ENCODE data around the gene ATP2B2. TPM values are rescaled to one million over a fixed set of nuclear protein-coding genes. Genes with fewer than 3 reads are reported as not detected.

The ATP2B2 gene
- total and polyA plus RNA-seq, 2 donors from 2014 or later, result 0.19 to 0.22 TPM

GRCh38 chr3:10438902-10439610 is 66.3 kb downstream of the ATP2B2 start:
- FAIRE-seq, result no peak
- Histone ChIP-seq H3K4me1 (ENCODE audit: control insufficient read depth in 2 of 3, insufficient read depth in 2 of 3, low read depth in 1 of 3, low read length in 3 of 3) (no peaks in the 10 kb centered on the region), H3K4me3 (ENCODE audit: low read length in 3 of 3) (no peak overlapping the region), H3K9ac (ENCODE audit: low read length in 3 of 3) (no peak overlapping the region), H3K9me3 (ENCODE audit: control insufficient read depth in 2 of 3, insufficient read depth in 1 of 3, low read length in 3 of 3) (no peaks in the 10 kb centered on the region), H3K27me3 (ENCODE audit: control insufficient read depth, insufficient read depth, low read length) (no peaks in the 10 kb centered on the region), H3K27ac (ENCODE audit: low read depth in 2 of 2, low read length in 2 of 2) (no peak overlapping the region), H3K36me3 (ENCODE audit: control insufficient read depth in 2 of 3, insufficient read depth in 3 of 3, low read length in 3 of 3) (no peaks in the 10 kb centered on the region)
- DNase-seq, result no peak
- no peak for TF ChIP-seq CTCF (IDR thresholded peaks at IDR 0.05; ENCODE audit: borderline replicate concordance, extremely low read depth, insufficient read depth)
- intact Hi-C loops (cut with DNase I), result no loop called here

GRCh38 chr3:10437995-10438901 is 67.1 kb downstream of the ATP2B2 start:
- TF ChIP-seq CTCF (IDR thresholded peaks at IDR 0.05; ENCODE audit: borderline replicate concordance, extremely low read depth, insufficient read depth), result no peak
- H3K4me3 ChIP-seq (ENCODE audit: low read length in 3 of 3), result no peak overlapping the region
- H3K36me3 ChIP-seq (ENCODE audit: control insufficient read depth in 2 of 3, insufficient read depth in 3 of 3, low read length in 3 of 3), result no peaks in the 10 kb centered on the region
- H3K9me3 ChIP-seq (ENCODE audit: control insufficient read depth in 2 of 3, insufficient read depth in 1 of 3, low read length in 3 of 3), result no peaks in the 10 kb centered on the region
- intact Hi-C loops (cut with DNase I), result no loop called here
- FAIRE-seq, result no peak
- no peak overlapping the region for H3K9ac ChIP-seq (ENCODE audit: low read length in 3 of 3)
- no peaks in the 10 kb centered on the region for H3K4me1 ChIP-seq (ENCODE audit: control insufficient read depth in 2 of 3, insufficient read depth in 2 of 3, low read depth in 1 of 3, low read length in 3 of 3)
- H3K27ac ChIP-seq (ENCODE audit: low read depth in 2 of 2, low read length in 2 of 2), result no peak overlapping the region
- no peaks in the 10 kb centered on the region for H3K27me3 ChIP-seq (ENCODE audit: control insufficient read depth, insufficient read depth, low read length)
- DNase-seq, result peak in 4 of 5 donors; percentile 72 to 79 (median 75)

- no peaks in the 10 kb centered on the region for H3K4me1 ChIP-seq (ENCODE audit: control insufficient read depth in 2 of 3, insufficient read depth in 2 of 3, low read depth in 1 of 3, low read length in 3 of 3)
- H3K9me3 ChIP-seq (ENCODE audit: control insufficient read depth in 2 of 3, insufficient read depth in 1 of 3, low read length in 3 of 3), result no peaks in the 10 kb centered on the region
- no peaks in the 10 kb centered on the region for H3K27me3 ChIP-seq (ENCODE audit: control insufficient read depth, insufficient read depth, low read length)
- no peak for FAIRE-seq
- H3K9ac ChIP-seq (ENCODE audit: low read length in 3 of 3), result no peak overlapping the region
- DNase-seq, result no peak
- intact Hi-C loops (cut with DNase I), result no loop called here
- H3K36me3 ChIP-seq (ENCODE audit: control insufficient read depth in 2 of 3, insufficient read depth in 3 of 3, low read length in 3 of 3), result no peaks in the 10 kb centered on the region
- H3K4me3 ChIP-seq (ENCODE audit: low read length in 3 of 3), result no peak overlapping the region
- H3K27ac ChIP-seq (ENCODE audit: low read depth in 2 of 2, low read length in 2 of 2), result no peak overlapping the region
- no peak for TF ChIP-seq CTCF (IDR thresholded peaks at IDR 0.05; ENCODE audit: borderline replicate concordance, extremely low read depth, insufficient read depth)
These were observed 68.0 kb downstream of the ATP2B2 start for GRCh38 chr3:10437272-10437994.

All from kidney (tissue), 14 donors.